DMS53 treated with DMSO at 0.1 percent for 48 hours (cell line): ENCODE results near the gene SPATA2.

Source experiments
- DNase-seq: peaks from one replicate; lab custom pipeline; 2025; ENCODE audit not compliant: unreplicated experiment; lab: John Stamatoyannopoulos, UW

SPATA2 gene

DNA sequence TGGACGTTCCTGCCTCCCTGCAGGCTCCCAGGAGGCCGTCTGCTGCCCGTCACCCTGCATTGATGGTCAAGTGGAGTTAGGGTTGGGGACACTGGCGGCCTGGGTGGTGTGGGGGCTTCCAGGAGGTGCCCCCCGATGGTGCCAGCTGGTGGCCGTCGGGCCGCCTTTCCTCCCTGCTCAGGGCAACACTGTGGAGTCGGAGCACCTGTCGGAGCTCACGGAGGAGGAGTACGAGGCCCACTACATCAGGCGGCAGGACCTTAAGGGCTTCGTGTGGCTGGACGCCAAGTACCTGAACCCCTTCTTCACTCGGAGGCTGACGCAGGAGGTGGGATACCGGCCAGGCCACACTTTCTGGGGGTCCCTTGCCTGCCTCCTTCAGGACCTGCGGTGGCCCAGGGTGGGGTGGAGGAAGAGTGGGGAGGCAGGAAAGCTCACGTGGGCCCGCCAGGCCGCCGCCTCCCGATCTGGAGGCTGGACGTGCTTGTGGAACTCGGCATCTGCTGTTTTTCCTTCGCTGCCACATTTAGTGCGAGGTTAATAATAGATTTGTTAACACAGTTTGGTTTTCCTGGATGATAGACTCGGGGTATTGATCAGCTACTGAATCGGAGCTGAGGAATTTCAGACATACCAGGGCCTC is 28.6 kb downstream of the SPATA2 start:
- DNase-seq, result no peak

DNA sequence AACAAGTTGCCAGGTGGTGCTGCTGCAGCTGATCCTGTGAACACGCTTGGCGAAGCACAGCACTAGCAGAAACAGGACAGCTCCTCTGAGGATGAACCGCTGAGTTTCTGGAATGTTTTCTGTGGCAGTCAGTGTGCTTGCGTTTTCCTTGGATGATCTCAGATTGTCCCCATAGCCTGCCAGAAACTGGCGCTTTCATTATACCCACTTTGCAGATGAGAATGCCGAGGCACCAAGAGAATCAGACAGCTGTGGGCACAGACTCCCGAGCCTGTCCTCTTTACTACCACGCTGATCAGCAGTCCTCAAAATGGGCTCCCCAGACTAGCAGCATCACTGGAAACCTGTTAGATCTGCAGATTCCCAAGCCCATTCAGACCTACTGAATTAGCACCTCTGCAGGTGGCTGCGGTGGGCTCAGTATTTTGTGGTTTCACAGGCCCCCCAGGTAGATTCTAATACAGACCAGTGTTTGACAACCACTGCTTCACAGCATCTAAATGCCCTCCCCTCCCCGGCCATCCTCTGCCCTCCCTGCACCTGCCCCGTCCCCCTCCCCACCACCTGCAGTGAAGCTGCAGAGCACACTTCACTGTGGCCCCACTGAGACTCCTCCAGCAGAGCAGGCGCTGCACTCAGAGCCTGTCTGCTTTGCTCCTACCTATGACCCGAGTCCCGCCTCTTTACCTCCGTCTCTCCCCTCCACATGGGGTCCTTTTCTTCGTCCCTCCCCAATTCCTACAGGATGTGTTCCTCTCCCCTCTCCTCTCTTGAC is 29.6 kb downstream of the SPATA2 start:
- no peak for DNase-seq

DNA sequence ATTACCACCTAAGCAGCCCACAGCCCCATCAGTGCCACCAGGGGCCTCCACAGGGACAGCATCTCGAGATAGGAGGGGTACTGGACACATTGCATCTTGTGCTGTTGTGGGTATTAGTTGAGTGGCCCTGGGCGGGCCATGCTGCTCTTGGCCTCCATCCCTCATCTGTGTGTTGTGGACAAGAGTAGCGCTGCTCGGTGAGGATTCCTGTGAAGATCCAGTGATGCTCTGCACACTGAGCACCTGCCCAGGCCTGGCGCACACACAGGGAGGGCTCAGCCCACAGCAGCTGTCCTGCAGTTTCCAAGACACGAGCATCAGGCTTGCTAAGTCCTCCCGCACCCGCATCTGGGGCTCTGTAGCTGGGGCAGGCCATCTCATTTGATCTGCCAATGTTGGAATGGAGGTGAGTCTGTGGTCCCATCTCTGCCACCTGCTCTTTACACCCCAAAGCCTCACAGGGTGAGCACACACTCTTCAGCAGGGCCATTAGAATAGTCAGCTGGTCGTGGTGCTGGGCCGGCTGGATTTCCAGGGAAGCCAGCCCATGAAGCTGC is 32.0 kb downstream of the SPATA2 start:
- DNase-seq, result no peak

DNA sequence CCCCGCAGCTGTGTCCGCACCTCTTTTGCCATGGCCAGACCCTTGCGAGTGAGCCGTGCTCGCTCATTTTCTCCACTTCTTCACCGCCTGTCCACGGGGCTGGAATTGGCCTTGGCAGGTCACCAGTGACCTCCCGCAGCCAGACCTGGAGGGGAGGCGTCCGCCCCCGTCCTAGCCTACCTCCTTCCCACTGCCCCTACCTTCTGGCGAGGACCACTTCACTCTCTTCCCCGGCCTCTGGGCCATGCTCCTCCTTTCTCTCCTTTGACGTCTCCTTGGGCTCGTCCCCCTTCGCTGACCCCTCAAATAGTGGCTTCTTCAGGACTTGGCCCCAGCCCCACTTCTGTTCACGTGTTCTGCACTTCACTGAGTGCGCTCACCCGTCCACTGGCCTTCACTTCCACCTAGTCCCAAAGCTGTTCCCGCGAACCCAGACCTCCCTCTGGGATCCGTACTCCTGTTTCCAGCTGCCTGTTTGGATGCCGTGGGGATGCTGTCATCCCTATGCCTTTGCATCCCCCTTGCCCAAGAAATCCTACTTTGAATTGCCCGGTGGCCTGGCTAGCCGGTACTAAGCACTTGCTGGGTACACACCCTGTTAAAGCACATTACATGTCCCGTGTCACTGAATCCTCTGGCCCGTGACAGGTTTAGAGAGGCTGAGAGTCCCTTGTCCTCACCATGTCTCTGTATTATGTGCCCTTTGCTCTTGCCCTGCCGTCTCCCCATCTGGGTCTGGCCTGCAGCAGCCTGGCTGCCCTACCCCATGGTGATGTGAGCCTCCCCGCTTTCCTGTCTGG is 33.0 kb downstream of the SPATA2 start:
- no peak for DNase-seq

DNA sequence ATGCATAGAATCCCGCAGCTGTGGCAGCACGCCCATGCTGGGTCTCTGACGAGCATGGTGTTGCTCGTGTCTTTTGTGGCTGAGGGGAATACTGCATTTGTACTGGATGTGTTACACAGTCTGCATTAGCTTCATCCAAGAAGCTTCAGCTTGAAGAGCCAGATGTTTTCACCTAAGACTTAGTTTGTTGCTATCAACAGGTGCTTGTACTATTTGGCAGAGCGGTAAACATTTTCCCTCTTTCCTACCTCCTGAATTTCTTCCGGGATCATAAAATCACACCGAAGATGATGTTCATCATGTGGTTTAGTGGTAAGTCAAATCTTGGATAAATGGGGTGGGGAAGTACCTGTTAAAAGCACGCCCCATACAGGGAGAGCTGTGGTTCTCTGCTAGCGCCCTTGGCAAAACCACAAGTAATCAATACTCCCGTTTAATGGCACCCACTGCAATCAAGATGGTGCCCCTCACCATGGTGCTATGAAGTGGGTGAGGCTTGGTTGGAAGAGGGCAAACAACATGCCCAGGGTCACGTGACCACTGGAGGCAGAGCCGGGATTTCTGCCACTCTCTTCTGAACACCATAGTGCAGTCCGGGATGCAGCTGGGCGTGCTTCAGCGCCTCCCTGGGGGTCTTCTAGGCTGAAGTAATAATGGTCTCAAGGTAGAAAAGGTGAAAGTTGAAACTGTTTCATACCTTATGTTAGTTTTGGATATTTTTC is 34.4 kb downstream of the SPATA2 start:
- no peak for DNase-seq

DNA sequence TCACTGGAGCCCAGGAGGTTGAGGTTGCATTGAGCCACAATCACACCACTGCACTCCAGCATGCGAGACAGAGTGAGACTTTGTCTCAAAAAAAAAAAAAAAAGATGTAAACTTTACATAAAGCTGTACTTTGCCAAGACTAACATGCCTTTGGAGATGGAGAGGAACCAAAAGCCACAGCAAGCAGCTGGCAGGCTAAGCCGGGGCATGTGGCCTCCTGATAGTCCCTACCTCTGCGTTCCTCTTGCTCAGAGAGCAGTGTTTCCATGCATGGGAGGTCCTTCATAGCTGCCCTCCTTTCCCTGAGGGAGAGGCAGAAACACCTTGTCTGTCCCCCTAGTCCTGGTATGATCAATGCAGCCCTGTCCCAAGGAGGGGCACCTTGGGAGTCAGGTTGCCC is 35.2 kb downstream of the SPATA2 start:
- no peak for DNase-seq

DNA sequence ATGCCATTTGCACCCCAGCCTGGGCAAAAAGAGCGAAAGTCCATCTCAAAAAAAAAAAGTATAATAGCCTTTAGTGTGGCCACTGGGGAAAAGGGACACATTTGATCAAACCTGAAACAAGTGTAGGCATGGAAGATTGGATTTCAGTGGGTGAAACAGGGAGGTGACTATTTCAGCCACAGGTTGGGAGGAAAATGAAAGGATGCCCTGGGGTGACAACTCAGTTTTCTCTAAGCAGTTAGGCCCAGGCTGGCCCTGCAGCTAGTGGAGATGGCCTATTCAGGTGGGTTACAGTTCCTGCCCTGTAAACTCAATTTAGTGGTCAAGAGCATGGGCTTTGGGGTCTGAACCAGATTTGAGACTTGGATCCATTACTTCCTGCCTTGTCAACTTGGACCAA is 36.4 kb downstream of the SPATA2 start:
- no peak for DNase-seq

DNA sequence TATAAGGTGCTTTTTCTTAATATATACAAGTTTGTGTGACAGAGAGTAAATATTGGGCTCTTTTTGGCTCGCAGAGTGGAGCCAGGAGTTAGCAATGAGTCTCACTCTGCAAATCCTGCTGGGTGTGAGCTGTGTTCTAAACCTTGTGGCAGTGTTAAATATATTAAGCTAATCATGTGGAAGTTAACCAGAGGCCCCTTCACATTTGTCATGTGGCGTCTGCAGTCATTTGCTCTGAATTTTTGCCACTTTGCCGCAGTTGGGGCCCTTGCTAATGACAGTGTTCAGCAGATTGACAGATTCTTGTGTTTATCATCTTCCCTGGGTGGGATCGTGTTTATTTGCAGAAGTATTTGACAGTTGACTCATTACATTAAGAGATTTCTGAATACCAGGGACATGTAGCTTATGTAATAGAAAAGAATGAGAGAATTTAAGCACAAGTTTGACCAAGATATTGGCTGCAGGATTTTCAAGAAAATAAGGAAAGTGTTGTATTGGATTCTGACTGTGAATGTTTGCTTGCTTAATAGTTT is 37.9 kb downstream of the SPATA2 start:
- no peak for DNase-seq

DNA sequence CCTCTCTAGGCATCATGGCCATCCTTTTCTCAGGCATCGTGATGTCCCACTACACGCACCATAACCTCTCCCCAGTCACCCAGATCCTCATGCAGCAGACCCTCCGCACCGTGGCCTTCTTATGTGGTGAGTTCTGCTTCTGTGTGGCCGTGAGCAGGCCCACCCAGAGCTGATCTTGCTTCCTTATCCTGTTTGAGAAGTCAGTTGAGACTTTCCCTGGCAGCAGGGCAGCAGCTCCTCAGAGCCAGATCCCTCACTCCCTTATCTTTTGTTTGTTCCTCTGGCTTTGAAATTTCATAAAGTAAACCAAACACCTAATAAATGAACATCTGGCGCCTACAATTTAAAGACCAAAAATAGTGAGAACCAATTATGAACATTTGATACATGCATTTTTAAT is 40.6 kb downstream of the SPATA2 start:
- DNase-seq, result no peak

DNA sequence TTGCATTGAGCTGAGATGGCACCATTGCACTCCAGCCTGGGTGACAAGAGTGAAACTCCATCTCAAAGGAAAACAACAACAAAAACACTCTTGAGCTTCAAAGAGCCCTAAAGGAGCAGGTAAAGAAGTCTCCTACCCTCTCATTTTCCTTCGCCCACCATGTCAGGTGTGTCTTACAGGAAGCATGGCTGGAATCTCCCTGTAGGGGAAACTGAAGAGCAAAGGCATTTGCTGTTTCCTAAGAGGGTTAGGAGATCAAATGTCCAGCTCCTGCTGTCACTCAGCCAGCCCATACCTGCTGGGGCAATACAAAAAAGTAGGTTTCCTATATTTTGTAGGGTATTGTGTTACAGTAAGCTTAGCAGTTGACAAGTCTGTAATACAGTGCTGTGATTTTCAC is 43.3 kb downstream of the SPATA2 start:
- no peak for DNase-seq

DNA sequence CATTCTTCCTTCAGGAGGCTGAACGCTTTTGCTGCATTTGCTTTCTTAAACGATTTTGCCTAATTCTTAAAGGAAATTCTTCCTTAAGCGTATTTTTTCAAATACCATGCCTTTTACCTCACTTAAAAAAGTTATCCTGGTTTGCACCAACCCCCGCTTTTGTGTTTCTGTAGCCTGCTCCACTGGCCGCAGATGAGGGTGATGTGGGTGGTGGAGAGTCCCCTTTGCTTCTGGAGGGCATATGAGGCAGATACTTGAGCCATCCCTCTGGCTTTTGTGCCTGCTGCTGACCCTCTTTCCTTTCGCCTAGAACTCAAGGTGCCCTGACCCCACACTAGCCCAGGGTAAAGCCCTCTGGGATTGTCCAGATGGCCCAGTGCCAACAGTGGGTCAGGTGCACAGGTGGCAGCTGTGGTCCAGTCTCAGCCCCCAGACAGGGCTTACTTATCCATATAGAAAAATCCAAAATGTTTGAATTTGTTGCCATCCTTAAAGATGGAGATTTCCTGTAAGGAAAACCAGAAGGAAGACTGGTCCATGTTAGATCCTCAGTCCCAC is 43.9 kb downstream of the SPATA2 start:
- no peak for DNase-seq

DNA sequence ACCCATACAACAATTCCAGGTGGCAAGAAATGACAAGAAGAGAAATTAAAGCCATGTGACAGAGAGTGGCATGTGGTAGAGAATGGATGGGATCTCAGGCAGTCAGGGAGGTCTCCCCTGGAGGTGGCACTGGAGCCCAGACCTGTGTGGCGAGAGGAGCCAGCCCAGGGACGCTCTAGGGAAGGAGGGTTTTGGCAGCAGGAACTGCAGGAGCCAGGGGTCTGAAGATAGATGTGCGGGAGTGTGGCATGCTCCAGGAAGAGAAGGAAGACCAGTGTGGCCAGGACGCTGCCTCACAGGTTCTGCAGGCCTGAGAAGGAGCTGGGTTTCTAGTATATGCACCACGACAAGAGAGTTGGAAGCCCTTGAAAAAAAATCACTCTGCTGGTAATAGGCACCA is 45.1 kb downstream of the SPATA2 start:
- no peak for DNase-seq

DNA sequence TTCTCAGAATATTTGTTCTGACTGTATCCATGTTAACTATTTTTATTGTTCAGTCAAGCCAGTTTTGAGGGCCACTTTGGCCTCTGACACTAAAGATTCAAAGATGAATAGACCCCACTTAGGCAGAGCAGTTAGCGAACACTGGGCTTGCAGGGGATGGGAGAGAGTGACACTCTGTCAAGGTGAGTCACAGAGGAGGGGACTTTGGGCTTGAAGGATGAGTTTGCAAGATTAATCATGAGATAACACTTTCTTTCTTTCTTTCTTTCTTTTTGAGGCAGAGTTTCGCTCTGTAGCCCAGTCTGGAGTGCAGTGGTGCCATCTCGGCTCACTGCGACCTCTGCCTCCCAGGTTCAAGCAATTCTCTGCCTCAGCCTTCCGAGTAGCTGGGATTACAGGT is 46.4 kb downstream of the SPATA2 start:
- DNase-seq, result no peak

DNA sequence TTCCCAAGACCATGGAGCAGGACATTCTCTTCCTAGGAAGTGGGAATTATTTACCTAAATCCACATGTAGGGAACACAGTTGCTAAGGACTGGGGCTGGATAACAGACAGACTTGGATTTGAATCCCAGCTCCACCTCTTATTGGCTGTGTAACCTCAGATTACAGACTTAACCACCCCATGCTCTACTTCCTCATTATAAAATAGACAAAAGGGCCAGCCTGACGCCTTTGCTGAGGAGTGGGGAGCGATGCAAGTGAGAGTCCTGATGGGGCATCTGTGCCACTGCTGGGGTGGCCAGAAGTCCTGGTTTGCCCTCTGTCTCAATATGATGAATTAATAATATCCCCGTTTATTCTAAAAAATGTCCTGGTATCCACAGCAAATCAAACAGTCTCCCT is 46.8 kb downstream of the SPATA2 start:
- DNase-seq, result no peak

DNA sequence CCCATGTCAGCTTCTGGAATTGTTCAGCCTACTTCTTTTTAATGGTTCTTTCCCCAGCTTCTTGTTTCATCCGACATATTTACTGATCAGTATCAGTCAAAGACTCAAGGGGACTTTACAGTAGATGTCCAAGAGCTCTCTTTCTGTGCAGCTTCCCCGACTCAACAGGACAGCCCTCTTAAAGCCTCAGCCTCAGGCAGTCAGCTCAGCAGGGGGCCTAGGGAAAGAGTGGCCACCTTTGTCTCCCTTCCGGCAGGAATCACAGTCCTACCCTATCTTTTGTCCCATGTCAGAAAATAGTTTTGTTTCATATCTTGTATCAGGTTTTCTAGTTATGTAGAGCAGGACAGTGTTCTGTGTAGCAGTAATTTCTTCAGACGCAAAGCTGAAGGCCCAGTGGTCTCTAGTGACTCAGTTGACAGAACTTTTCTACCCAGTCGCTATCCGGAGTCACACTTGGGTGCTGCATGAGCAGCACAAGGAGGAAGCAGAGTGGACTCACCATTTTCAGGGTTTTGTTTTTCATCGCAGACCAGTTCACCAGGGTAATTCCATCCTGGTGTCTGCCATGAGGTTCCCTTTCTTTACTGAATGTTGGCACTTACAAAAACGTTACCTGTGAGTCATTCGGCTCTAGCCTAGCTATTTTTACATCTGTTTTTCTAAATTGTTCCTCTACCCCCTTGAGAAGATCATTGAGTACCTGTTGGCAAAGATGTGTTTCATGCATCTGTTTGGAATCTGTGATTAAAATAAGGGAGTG is 47.7 kb downstream of the SPATA2 start:
- no peak for DNase-seq

DNA sequence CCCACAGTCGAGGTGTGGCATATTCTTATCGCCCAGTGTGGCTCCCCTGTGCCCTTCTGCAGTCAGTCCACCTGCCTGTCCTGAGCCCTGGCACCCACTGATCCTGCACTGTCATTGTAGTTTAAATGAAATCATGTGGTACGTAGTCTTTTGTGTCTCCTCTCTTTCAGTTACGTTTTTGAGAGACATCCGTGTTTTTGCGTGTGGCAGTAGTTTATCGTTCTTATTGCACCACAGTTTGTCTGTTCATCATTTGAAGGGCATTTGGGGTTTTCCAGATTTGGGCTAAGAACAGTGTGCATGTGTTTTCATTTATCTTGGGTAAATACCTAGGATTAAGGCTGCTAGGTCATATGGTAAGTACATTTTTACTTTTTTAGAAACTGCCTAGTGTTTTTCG is 49.3 kb downstream of the SPATA2 start:
- DNase-seq, result no peak

DNA sequence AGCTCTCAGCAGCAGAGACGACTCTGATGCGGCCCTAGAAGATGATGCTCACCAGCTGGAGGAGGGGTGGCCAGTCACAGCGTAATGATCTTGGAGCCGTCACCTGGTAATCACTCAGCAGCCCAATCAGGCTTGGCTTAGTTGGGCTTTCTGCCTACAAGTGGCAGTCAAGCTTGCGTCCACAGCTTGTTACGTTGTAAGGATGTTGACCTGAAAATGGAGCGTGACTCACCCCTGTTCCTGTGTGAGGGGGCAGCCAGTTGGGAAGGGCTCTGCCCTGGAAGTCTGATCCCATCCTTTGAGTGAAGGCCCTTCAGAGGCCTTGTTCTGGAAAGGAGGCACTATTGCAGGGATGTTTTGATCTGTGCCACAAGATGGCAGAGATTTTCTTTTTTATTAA is 49.8 kb downstream of the SPATA2 start:
- no peak for DNase-seq

DNA sequence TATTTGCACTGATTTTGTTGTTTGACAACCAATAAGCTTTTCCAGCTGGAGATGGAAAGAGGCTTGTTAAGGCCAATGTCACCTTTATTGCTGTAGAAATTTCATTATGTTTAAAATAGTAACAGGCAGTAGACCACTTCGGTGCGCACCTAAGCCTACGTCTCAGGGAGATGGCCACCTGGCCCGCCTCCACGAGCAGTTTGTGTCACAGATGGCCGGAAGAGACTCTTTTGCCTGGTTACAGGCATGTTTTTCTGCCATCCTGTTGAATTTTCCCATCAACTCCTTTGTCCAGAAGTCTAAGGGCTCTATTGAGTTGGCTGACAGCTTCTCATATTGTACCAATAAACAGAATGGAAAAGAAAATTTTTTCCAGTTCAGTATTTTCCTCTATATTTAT is 51.7 kb downstream of the SPATA2 start:
- DNase-seq, result no peak

DNA sequence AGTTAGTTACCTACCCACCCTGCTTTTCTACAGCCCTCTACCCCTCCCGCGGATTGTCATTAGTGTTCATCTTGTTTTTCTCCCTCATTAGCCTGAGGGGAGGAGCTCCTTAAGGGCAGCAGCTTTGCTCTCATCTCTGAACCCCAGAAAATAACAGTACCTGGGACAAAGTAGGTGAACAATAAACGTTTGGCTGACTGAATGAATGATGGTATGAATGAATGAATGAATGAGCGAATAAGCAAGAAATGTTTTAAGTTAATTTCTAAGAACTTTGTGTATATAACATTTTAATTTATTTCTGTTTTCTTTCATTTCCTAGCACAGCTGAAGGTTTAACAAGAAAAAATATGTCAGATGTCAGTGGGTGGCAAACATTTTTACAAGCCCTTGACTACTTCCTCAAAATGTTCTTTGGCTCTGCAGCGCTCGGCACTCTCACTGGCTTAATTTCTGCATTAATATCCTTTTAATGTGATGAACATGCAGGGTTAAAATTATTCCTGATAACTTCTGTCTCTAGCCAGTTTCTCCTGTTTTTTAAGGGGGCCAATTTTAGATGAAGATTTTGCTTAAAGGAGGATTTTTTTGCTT is 52.6 kb downstream of the SPATA2 start:
- DNase-seq, result no peak
